LNCaP clone FGC (cell line): ENCODE results near the gene GTF2H4.

ENCODE experiments used
- DNase-seq: peaks from one replicate; pipeline ENCODE4 v3.0.0-alpha.2; 2011; ENCODE audit warnings: low read depth
- H3K4me3 ChIP-seq: 2 replicates; pipeline ENCODE4 v1.5.1; 2011; ENCODE audit warnings: mild to moderate bottlenecking, low read depth, low read length, control low read depth
- CTCF ChIP-seq: IDR thresholded peaks from 2 replicates; pipeline ENCODE4 v1.5.1; 2012; ENCODE audit warnings: mild to moderate bottlenecking; ENCODE audit not compliant: control insufficient read depth, insufficient read depth; ENCODE audit errors: extremely low read depth

The GTF2H4 gene

GRCh38 chr6:30930506-30930905, 22.5 kb downstream of the GTF2H4 start:
- H3K4me3 ChIP-seq: no peak overlapping the region
- DNase-seq: no peak
- TF ChIP-seq CTCF: no peak

DNA sequence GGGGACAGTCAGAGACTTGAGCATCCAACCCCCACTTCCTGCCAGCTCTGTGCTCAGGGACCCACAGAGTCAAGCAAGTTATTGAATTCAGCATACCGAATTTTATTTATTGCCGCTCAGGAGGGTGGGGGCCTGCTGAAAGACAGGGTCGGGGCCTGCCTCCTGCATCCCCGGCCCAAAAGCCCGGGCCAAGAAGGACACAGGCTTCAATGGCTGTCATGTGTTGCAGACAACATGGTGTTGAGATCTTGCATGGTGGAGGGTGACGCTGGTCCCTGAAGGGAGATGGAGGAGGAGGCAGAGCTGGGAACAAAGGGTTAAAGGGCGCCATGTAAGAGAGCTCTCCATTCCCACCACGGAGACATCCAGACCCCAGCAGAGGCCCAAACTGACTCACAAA, 23.3 kb downstream of the GTF2H4 start:
- DNase-seq: no peak
- H3K4me3 ChIP-seq: no peak overlapping the region
- TF ChIP-seq CTCF: no peak

GRCh38 chr6:30931969-30932645, 24.1 kb downstream of the GTF2H4 start, which contains the start of gene SFTA2:
Gene SFTA2, minus strand, starts transcription at chr6:30932170. Its CDS starts 74 bp downstream, at chr6:30932096.
- TF ChIP-seq CTCF: no peak
- no peak for DNase-seq
- H3K4me3 ChIP-seq: no peak within 1 kb of the TSS

- TF ChIP-seq CTCF: no peak
- no peak for DNase-seq
- no peak overlapping the region for H3K4me3 ChIP-seq
Observed at GRCh38 chr6:30932665-30933365, 24.8 kb downstream of the GTF2H4 start.

- no peak overlapping the region for H3K4me3 ChIP-seq
- no peak for TF ChIP-seq CTCF
- DNase-seq: no peak
Observed at GRCh38 chr6:30935018-30935417, 27.0 kb downstream of the GTF2H4 start.

DNA sequence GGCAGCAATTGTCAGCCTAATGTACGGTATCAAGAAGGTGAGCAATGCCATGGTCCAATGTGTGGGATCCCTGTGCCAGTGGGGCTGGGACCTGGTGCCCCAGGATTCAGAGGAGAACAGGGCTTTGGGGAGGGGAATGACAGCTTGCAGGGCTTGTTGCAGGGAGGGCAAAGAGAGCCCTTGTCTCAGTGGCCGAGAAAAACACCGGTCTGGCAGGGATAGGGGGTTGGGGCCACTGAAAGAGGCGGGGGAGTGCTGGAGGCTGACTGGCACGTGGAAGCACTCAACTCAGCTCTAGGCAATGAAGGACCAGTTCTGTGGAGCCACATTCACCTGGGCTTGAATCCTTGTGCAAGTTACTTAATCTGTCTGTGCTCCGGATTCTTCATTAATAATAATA, 29.3 kb downstream of the GTF2H4 start:
- DNase-seq: no peak
- TF ChIP-seq CTCF: no peak
- H3K4me3 ChIP-seq: no peak overlapping the region

DNA sequence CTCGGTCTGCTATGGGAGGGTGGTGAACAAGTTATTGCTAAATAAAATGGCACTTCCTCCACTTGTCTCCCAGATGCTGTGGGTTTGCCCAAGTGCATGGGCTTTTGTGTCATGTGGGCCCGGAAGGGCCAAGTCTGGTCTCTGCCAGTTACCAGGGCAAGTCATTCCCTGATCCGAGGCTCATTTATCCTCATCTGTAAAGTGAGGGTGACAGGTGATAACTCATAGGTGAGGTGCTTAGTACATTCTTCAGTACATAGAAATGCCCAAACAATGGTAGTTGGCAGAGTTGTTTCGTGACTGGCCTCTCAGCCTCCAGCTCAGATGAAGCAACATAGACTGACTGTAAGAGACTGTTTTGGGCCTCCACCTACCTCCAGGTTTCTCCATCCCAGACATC, 30.7 kb downstream of the GTF2H4 start:
- no peak overlapping the region for H3K4me3 ChIP-seq
- TF ChIP-seq CTCF: no peak

More for the DNA sequence above, 30.7 kb downstream of the GTF2H4 start:
- DNase-seq: no peak
